GM12878 (cell line): ENCODE measurements around the gene VCAN. TPM values are rescaled to one million over a fixed set of nuclear protein-coding genes. Genes with fewer than 3 reads are reported as not detected.

Source experiments
- ATAC-seq: fragments of 200-7000 bp; cut with Tn5 transposase; 3 replicates; pipeline ENCODE4 v1.9.1; 2020; ENCODE audit warnings: mild to moderate bottlenecking, moderate library complexity
- BruUV-seq: library from RNA; stranded (reverse); fragments of 400-500 nt; replicated peaks from 2 replicates; lab custom pipeline; 2021; lab: Mats Ljungman, UMichigan
- CTCF ChIA-PET: fragments of 300-600 bp; sonication (Branson Sonifier 250); formaldehyde crosslinking; extraction: SDS; loops from one replicate; lab custom pipeline; 2021; ENCODE audit warnings: inconsistent platforms; lab: Yijun Ruan, JAX
- POLR2A ChIA-PET: fragments of 350-600 bp; formaldehyde crosslinking; extraction: SDS; loops from one replicate; lab custom pipeline; 2021; ENCODE audit warnings: inconsistent platforms; lab: Charles Lee
- RAD21 ChIA-PET: fragments of 300-600 bp; sonication (Branson Sonifier 250); formaldehyde crosslinking; loops from one replicate; lab custom pipeline; 2023; ENCODE audit warnings: antibody characterized with exemption; ENCODE audit not compliant: unreplicated experiment; lab: Charles Lee
- SMC1A ChIA-PET: fragments of 300-600 bp; sonication (Branson Sonifier 250); formaldehyde crosslinking; loops from one replicate; lab custom pipeline; 2023; ENCODE audit not compliant: unreplicated experiment, uncharacterized antibody; lab: Charles Lee
- DNase-seq: peaks from one replicate; pipeline ENCODE4 v3.0.0-alpha.2; 2011; ENCODE audit warnings: low read depth, low spot score
- FAIRE-seq: peaks from 3 replicates; lab custom pipeline; 2011; peaks lifted over from hg19 to GRCh38; lab: Jason Lieb, UNC
- H2AFZ ChIP-seq: 2 replicates; pipeline ENCODE4 v1.6.0; 2011; ENCODE audit warnings: low read depth, low read length, control low read depth; ENCODE audit not compliant: control insufficient read depth
- H3K27ac ChIP-seq: 2 replicates; pipeline ENCODE4 v1.5.1; 2011; ENCODE audit warnings: control low read depth; ENCODE audit not compliant: control insufficient read depth, insufficient read depth
- H3K27me3 ChIP-seq, 2 experiments: replicated peaks in 1 of 2; 2 replicates each; pipeline versions ENCODE4 v1.6.0 to v1.6.1; 2011; ENCODE audit warnings: low read length in 1 of 2; ENCODE audit not compliant: control insufficient read depth in 2 of 2, insufficient read depth in 2 of 2
- H3K36me3 ChIP-seq, 2 experiments: 2 replicates each; pipeline ENCODE4 v1.5.1; 2011; ENCODE audit warnings: low read length in 1 of 2; ENCODE audit not compliant: control insufficient read depth in 2 of 2, insufficient read depth in 2 of 2
- H3K4me1 ChIP-seq: 2 replicates; pipeline ENCODE4 v1.6.1; 2011; ENCODE audit warnings: mild to moderate bottlenecking, low read length, moderate library complexity, mixed read lengths; ENCODE audit not compliant: control insufficient read depth, insufficient read depth
- H3K4me2 ChIP-seq: 2 replicates; pipeline ENCODE4 v1.6.0; 2011; ENCODE audit warnings: control low read depth; ENCODE audit not compliant: control insufficient read depth, insufficient read depth
- H3K4me3 ChIP-seq: fragments of 200-600 bp; sonication (generic); 2 replicates; pipeline ENCODE4 v1.5.1; 2016
- H3K79me2 ChIP-seq: 2 replicates; pipeline ENCODE4 v1.6.0; 2011; ENCODE audit warnings: low read length; ENCODE audit not compliant: control insufficient read depth, insufficient read depth
- H3K9ac ChIP-seq: 2 replicates; pipeline ENCODE4 v1.8.0; 2011; ENCODE audit warnings: low read length, control low read depth, mixed read lengths; ENCODE audit not compliant: control insufficient read depth, insufficient read depth
- H3K9me3 ChIP-seq: replicated peaks from 3 replicates; pipeline ENCODE4 v1.5.1; 2011; ENCODE audit warnings: mild to moderate bottlenecking, low read length; ENCODE audit not compliant: control insufficient read depth, insufficient read depth
- H4K20me1 ChIP-seq: 2 replicates; pipeline ENCODE4 v1.6.0; 2011; ENCODE audit not compliant: control insufficient read depth, insufficient read depth
- EED ChIP-seq: sonication (generic); IDR thresholded peaks from 2 replicates; pipeline ENCODE4 v1.6.1; 2016; ENCODE audit warnings: antibody characterized with exemption, low read depth
- ESRRA ChIP-seq: IDR thresholded peaks from 2 replicates; pipeline ENCODE4 v1.6.1; 2012; ENCODE audit warnings: mild to moderate bottlenecking, low read length, improper control_type of control experiment
- RAD21 ChIP-seq: IDR thresholded peaks from 2 replicates; pipeline ENCODE4 v1.6.1; 2011; ENCODE audit warnings: mild to moderate bottlenecking, low read depth, low read length, moderate library complexity; ENCODE audit not compliant: insufficient read depth
- TCF3 ChIP-seq: IDR thresholded peaks from 2 replicates; pipeline ENCODE4 v1.6.1; 2012; ENCODE audit warnings: low read depth, mild to moderate bottlenecking, low read length, borderline replicate concordance; ENCODE audit not compliant: insufficient read depth
- ZBED1 ChIP-seq: IDR thresholded peaks from 2 replicates; pipeline ENCODE4 v1.6.1; 2016; ENCODE audit warnings: borderline replicate concordance
- ZNF274 ChIP-seq: IDR thresholded peaks from one replicate; pipeline ENCODE4 v1.8.0; 2011; ENCODE audit not compliant: insufficient read length, insufficient read depth
- ZNF622 ChIP-seq: fragments of 450-650 bp; IDR thresholded peaks from 2 replicates; pipeline ENCODE4 v1.6.1; 2017; ENCODE audit warnings: mild to moderate bottlenecking, inconsistent platforms
- WGBS: methylation state at CpG from one replicate; pipeline ENCODE4 v1.1.6; 2016; ENCODE audit warnings: low lambda C conversion rate; ENCODE audit not compliant: insufficient replicate concordance, insufficient coverage; ENCODE audit errors: missing lambda C conversion rate; 5-methylcytosine and 5-hydroxymethylcytosine counted together
- in situ Hi-C: fragments of 300-500 bp; cut with MboI; formaldehyde crosslinking; loops from 9 replicates; pipeline ENCODE4 v1.14.3; 2018; ENCODE audit warnings: mixed read lengths
- intact Hi-C: fragments of 100-400 bp; cut with micrococcal nuclease; formaldehyde crosslinking; loops from one replicate; pipeline ENCODE4 v1.14.2; 2022; ENCODE audit not compliant: unreplicated experiment
- polyA plus RNA-seq, 11 experiments: library from polyadenylated mRNA; depleted of rRNA in 4 of 11; unstranded in 6 of 11; stranded (reverse) in 5 of 11; fragments of >200 nt; fragmentation: Nextera tagmentation in 4 of 11; fragmentation: Illumina TruSeq in 1 of 11; extraction: Ambion mirVana in 4 of 11; extraction: Trizol in 1 of 11; gene quantifications; 1 replicate in 1 of 11; 2 replicates in 10 of 11; pipeline versions ENCODE4 v1.2.1 to v1.2.3, GENCODE V29; 2011 to 2016; ENCODE audit warnings: inconsistent platforms in 2 of 11, missing spikeins in 2 of 11, low read depth in 1 of 11
- total RNA-seq, 4 experiments: library from RNA; depleted of rRNA in 3 of 4; stranded (reverse); fragments of >200 nt in 3 of 4; fragmentation: Illumina TruSeq in 1 of 4; extraction: Trizol in 1 of 4; gene quantifications; 2 replicates each; pipeline versions ENCODE4 v1.2.1 to v1.2.3, GENCODE V29; 2013 to 2021
- TF ChIP-seq, protein P1 (sequence below): IDR thresholded peaks from 2 replicates; pipeline ENCODE4 v1.6.1; 2011; ENCODE audit warnings: borderline replicate concordance, low read depth, mild to moderate bottlenecking, moderate library complexity, low read length; ENCODE audit not compliant: insufficient read depth, poor library complexity, severe bottlenecking
- TF ChIP-seq, protein P2 (sequence below): fragments of 450-650 bp; IDR thresholded peaks from 2 replicates; pipeline ENCODE4 v1.6.1; 2018; ENCODE audit warnings: borderline replicate concordance, mild to moderate bottlenecking; ENCODE audit not compliant: partially characterized antibody
- TF ChIP-seq, protein P3 (sequence below), 3 experiments: IDR thresholded peaks in 2 of 3; conservative IDR thresholded peaks in 1 of 3; 2 replicates each; pipeline ENCODE4 v1.5.1; 2011; ENCODE audit warnings: low read depth in 3 of 3, low read length in 3 of 3, mild to moderate bottlenecking in 3 of 3, control low read depth in 2 of 3, moderate library complexity in 2 of 3, inconsistent platforms in 1 of 3, mixed read lengths in 1 of 3; ENCODE audit not compliant: control insufficient read depth in 2 of 3, insufficient read depth in 1 of 3; ENCODE audit errors: extremely low read depth in 1 of 3

VCAN gene
- total and polyA plus RNA-seq, 10 of the 15 experiments (the other 5 are each of a cell fraction or from before 2014, with no cell fraction given), result 1.2 to 15.2 (median 4.5) TPM

DNA sequence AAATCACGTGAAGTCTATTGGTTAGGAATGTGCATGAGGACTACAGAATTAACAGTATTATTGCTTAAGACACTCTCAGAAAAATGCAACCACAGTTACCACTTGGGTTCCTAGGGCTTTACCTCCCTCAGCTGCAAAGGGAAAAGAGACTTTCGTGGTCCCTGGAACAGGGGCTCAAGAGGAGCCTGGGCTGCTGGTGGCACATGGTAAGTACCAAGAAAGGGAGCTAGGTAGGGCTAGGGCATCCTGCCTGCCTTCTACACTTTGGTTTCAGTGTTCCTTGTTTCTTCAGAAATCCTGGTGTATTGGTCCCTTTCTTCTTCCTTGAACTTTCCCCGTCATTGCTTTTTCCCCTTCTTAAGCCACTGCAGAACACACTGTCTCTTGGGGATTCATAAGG lies 7.3 kb upstream of the VCAN start (continued):
- TF ChIP-seq, protein P1, sequence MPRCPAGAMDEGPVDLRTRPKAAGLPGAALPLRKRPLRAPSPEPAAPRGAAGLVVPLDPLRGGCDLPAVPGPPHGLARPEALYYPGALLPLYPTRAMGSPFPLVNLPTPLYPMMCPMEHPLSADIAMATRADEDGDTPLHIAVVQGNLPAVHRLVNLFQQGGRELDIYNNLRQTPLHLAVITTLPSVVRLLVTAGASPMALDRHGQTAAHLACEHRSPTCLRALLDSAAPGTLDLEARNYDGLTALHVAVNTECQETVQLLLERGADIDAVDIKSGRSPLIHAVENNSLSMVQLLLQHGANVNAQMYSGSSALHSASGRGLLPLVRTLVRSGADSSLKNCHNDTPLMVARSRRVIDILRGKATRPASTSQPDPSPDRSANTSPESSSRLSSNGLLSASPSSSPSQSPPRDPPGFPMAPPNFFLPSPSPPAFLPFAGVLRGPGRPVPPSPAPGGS, result no peak
- TF ChIP-seq ZBED1 (no peak), EED (no peak), ESRRA (no peak), ZNF274 (no peak), ZNF622 (no peak), TCF3 (no peak)
- TF ChIP-seq, protein P2, sequence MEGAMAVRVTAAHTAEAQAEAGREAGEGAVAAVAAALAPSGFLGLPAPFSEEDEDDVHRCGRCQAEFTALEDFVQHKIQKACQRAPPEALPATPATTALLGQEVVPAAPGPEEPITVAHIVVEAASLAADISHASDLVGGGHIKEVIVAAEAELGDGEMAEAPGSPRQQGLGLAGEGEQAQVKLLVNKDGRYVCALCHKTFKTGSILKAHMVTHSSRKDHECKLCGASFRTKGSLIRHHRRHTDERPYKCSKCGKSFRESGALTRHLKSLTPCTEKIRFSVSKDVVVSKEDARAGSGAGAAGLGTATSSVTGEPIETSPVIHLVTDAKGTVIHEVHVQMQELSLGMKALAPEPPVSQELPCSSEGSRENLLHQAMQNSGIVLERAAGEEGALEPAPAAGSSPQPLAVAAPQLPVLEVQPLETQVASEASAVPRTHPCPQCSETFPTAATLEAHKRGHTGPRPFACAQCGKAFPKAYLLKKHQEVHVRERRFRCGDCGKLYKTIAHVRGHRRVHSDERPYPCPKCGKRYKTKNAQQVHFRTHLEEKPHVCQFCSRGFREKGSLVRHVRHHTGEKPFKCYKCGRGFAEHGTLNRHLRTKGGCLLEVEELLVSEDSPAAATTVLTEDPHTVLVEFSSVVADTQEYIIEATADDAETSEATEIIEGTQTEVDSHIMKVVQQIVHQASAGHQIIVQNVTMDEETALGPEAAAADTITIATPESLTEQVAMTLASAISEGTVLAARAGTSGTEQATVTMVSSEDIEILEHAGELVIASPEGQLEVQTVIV, result no peak

DNA sequence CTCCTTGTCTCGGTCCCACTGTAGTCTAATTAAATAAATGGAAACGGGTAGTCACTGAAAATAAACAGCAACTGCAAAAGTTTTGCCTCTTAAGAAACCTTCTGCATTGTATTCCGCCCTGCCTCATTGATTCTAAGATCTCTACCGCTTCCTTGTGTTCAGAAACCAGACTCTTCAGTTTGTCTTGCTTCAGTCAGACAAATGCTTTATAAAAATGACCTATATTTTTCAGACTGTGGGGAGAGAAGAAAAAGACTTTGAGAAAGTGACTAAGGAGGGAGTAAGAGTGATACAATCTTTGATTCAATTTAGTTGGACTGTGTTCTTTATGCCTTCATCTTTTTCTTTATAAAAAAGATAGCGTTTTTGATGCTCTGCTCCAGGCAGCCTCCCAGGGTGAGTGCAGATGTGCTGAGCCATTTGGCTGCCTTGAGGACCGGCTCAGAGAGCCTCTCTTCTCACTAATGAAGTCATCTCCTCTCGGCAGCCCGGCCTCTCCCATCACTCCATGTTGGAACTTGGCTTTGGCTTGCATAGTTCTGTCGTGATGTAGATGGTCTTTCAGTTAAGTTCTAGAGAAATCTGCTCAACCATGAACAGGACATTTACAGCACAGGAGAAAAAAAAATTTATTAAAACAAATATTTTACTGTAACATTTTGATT lies 4.0 kb upstream of the VCAN start:
- intact Hi-C loops (no loop called here), in situ Hi-C loops (no loop called here)
- no peak overlapping the region for H3K27ac ChIP-seq
- ChIA-PET CTCF (no interaction called here), SMC1A (no interaction called here), RAD21 (no interaction called here), POLR2A (no interaction called here)
- H3K9ac ChIP-seq, result no peak overlapping the region
- BruUV-seq, result no TSS peak
- peaks cover 9 to 16% of the 10 kb centered on the region in 2 experiments; a peak in 3 of 4 replicates for H3K27me3 ChIP-seq
- no peaks in the 10 kb centered on the region for H3K4me1 ChIP-seq
- H3K9me3 ChIP-seq, result no peaks in the 10 kb centered on the region
- no peak overlapping the region for H3K4me2 ChIP-seq
- no peaks in the 10 kb centered on the region for H4K20me1 ChIP-seq
- TF ChIP-seq RAD21, result peak; percentile 70
- TF ChIP-seq, protein P3, sequence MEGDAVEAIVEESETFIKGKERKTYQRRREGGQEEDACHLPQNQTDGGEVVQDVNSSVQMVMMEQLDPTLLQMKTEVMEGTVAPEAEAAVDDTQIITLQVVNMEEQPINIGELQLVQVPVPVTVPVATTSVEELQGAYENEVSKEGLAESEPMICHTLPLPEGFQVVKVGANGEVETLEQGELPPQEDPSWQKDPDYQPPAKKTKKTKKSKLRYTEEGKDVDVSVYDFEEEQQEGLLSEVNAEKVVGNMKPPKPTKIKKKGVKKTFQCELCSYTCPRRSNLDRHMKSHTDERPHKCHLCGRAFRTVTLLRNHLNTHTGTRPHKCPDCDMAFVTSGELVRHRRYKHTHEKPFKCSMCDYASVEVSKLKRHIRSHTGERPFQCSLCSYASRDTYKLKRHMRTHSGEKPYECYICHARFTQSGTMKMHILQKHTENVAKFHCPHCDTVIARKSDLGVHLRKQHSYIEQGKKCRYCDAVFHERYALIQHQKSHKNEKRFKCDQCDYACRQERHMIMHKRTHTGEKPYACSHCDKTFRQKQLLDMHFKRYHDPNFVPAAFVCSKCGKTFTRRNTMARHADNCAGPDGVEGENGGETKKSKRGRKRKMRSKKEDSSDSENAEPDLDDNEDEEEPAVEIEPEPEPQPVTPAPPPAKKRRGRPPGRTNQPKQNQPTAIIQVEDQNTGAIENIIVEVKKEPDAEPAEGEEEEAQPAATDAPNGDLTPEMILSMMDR (IDR thresholded peaks at IDR 0.05 in 2 of 3, conservative IDR thresholded peaks at IDR 0.05 in 1 of 3; ENCODE audit: control insufficient read depth in 2 of 3, extremely low read depth in 1 of 3, insufficient read depth in 1 of 3, low read depth in 3 of 3, low read length in 3 of 3), result peak in 1 of 3 experiments; percentile 13; a peak in 2 of 6 replicates
- TF ChIP-seq, protein P2, result no peak
- no peaks in the 10 kb centered on the region for H3K36me3 ChIP-seq
- H3K4me3 ChIP-seq, result no peak overlapping the region
- ATAC-seq (no peak), FAIRE-seq (no peak), DNase-seq (no peak)
- WGBS, result 5% methylated on average over 9 of the region's 9 CpGs
- H3K79me2 ChIP-seq, result no peaks in the 10 kb centered on the region
- H2AFZ ChIP-seq, result no peak overlapping the region
